PC-9 (cell line): ENCODE data around the gene ASCC1.

Experiments used
- EZH2 ChIP-seq: fragments of 200-600 bp; sonication (generic); IDR thresholded peaks from 2 replicates; pipeline ENCODE4 v1.8.0; 2017; ENCODE audit warnings: antibody characterized with exemption, low read depth
- TF ChIP-seq, protein P1 (sequence below): fragments of 200-600 bp; sonication (generic); conservative IDR thresholded peaks from 2 replicates; pipeline ENCODE4 v1.6.1; 2017; ENCODE audit warnings: mixed run types, antibody characterized with exemption, mild to moderate bottlenecking, moderate library complexity

DNA sequence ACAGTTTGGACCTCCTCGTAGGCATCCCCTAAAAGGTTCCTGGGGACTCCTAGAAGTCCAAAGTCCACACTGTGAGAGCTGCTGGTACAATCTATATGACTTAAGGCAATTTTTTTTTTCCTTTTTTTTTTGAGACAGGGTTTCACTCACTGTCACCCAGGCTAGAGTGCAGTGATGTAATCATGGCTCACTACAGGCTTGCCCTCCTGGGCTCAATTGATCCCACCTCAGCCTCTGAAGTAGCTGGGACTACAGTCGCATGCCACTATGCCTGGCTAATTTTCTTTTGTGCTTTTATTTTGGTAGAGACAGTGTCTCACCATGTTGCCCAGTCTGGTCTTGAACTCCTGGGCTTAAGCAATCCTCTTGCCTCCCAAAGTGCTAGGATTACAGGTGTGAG is 123.1 kb downstream of the ASCC1 start:
- TF ChIP-seq EZH2, result no peak
- TF ChIP-seq, protein P1, sequence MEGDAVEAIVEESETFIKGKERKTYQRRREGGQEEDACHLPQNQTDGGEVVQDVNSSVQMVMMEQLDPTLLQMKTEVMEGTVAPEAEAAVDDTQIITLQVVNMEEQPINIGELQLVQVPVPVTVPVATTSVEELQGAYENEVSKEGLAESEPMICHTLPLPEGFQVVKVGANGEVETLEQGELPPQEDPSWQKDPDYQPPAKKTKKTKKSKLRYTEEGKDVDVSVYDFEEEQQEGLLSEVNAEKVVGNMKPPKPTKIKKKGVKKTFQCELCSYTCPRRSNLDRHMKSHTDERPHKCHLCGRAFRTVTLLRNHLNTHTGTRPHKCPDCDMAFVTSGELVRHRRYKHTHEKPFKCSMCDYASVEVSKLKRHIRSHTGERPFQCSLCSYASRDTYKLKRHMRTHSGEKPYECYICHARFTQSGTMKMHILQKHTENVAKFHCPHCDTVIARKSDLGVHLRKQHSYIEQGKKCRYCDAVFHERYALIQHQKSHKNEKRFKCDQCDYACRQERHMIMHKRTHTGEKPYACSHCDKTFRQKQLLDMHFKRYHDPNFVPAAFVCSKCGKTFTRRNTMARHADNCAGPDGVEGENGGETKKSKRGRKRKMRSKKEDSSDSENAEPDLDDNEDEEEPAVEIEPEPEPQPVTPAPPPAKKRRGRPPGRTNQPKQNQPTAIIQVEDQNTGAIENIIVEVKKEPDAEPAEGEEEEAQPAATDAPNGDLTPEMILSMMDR, result no peak
